DND-41 (cell line): ENCODE measurements around the gene EEF2.

Source experiments
- ATAC-seq: fragments of 200-7000 bp; cut with Tn5 transposase; 3 replicates; pipeline ENCODE4 v1.9.1; 2021; ENCODE audit warnings: low read depth; ENCODE audit not compliant: insufficient read depth
- DNase-seq: peaks from one replicate; pipeline ENCODE4 v3.0.0-alpha.2; 2020
- H2AFZ ChIP-seq: 2 replicates; pipeline ENCODE4 v1.6.0; 2012; ENCODE audit warnings: low read depth, low read length
- H3K27ac ChIP-seq: 2 replicates; pipeline ENCODE4 v1.5.1; 2012; ENCODE audit warnings: low read length, inconsistent platforms
- H3K27me3 ChIP-seq: fragments of 200-600 bp; sonication (generic); 2 replicates; pipeline ENCODE4 v1.6.0; 2012; ENCODE audit warnings: low read length, mild to moderate bottlenecking, inconsistent platforms; ENCODE audit not compliant: insufficient read depth, poor library complexity
- H3K36me3 ChIP-seq: 2 replicates; pipeline ENCODE4 v1.5.1; 2012; ENCODE audit warnings: low read length, inconsistent platforms; ENCODE audit not compliant: insufficient read depth
- H3K4me1 ChIP-seq: 2 replicates; pipeline ENCODE4 v1.5.1; 2012; ENCODE audit warnings: mild to moderate bottlenecking, low read length; ENCODE audit not compliant: insufficient read depth
- H3K4me2 ChIP-seq: 2 replicates; pipeline ENCODE4 v1.6.0; 2012; ENCODE audit warnings: mild to moderate bottlenecking, moderate library complexity, low read length, inconsistent platforms; ENCODE audit not compliant: insufficient read depth
- H3K4me3 ChIP-seq, 2 experiments: fragments of 200-600 bp in 1 of 2; shearing (Covaris generic) in 1 of 2; 2 replicates each; pipeline ENCODE4 v1.5.1; 2012 to 2016; ENCODE audit warnings: inconsistent platforms in 2 of 2, low read length in 2 of 2, mild to moderate bottlenecking in 2 of 2, low read depth in 1 of 2, moderate library complexity in 1 of 2
- H3K79me2 ChIP-seq: 2 replicates; pipeline ENCODE4 v1.6.0; 2012; ENCODE audit warnings: low read length, inconsistent platforms; ENCODE audit not compliant: insufficient read depth
- H3K9ac ChIP-seq: 2 replicates; pipeline ENCODE4 v1.6.0; 2012; ENCODE audit warnings: low read depth, mild to moderate bottlenecking, inconsistent platforms, low read length, moderate library complexity
- H3K9me3 ChIP-seq: 2 replicates; pipeline ENCODE4 v1.5.1; 2012; ENCODE audit warnings: low read length, moderate library complexity, mild to moderate bottlenecking, inconsistent platforms; ENCODE audit not compliant: insufficient read depth, severe bottlenecking
- H4K20me1 ChIP-seq: 2 replicates; pipeline ENCODE4 v1.6.0; 2012; ENCODE audit warnings: low read length; ENCODE audit not compliant: insufficient read depth
- EZH2 ChIP-seq: IDR thresholded peaks from 3 replicates; pipeline ENCODE4 v1.6.1; 2012; ENCODE audit warnings: borderline replicate concordance, low read depth, mild to moderate bottlenecking, moderate library complexity, low read length, inconsistent platforms; ENCODE audit not compliant: severe bottlenecking
- TF ChIP-seq, protein P1 (sequence below): IDR thresholded peaks from 2 replicates; pipeline ENCODE4 v1.5.1; 2012; ENCODE audit warnings: borderline replicate concordance, low read length, moderate library complexity, mild to moderate bottlenecking; ENCODE audit not compliant: poor library complexity, severe bottlenecking; ENCODE audit errors: extremely low read depth

EEF2 gene

DNA sequence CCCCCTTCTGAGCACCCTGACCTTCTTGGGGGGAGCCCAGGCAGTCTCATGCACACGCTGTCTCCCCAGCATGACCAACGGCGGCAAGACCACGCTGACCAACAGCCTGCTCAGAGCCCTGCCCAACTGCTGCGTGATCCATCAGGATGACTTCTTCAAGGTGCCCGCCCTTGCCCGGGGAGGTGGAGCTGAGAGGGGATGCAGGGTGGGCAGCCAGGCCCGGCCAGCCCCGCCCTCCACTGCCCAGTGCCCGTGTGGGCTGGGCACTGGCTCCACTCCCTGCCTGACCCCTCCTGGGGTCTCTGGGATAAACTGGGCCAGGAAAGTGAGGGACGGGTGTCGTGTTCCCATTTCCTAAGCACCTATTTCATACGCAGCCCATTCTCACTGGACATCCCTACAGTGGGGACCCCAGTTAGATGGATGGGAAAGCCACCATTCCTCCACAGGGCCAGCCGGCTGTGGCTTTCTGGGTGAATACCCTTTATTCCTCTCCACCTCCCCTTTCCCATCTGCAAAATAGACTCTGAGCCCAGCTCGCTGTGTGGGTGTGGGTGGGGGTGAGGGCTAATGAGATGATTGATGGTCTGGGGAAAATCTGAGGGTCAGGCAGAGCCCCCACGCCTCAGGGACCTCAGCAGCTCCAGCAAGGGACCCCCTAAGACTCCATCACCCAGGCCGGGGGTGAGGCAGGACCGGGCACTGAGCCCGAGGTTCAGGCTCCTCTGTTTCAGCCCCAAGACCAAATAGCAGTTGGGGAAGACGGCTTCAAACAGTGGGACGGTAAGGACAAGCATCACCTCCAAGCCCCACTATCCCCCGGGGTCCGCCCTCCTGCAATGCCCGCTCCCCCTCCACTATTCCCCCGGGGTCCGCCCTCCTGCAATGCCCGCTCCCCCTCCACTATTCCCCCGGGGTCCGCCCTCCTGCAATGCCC, 48.5 kb downstream of the EEF2 start:
- H3K27me3 ChIP-seq, result no peaks in the 10 kb centered on the region
- no peak for TF ChIP-seq EZH2
- TF ChIP-seq, protein P1, sequence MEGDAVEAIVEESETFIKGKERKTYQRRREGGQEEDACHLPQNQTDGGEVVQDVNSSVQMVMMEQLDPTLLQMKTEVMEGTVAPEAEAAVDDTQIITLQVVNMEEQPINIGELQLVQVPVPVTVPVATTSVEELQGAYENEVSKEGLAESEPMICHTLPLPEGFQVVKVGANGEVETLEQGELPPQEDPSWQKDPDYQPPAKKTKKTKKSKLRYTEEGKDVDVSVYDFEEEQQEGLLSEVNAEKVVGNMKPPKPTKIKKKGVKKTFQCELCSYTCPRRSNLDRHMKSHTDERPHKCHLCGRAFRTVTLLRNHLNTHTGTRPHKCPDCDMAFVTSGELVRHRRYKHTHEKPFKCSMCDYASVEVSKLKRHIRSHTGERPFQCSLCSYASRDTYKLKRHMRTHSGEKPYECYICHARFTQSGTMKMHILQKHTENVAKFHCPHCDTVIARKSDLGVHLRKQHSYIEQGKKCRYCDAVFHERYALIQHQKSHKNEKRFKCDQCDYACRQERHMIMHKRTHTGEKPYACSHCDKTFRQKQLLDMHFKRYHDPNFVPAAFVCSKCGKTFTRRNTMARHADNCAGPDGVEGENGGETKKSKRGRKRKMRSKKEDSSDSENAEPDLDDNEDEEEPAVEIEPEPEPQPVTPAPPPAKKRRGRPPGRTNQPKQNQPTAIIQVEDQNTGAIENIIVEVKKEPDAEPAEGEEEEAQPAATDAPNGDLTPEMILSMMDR, result no peak
- no peak for ATAC-seq
- no peak overlapping the region for H3K27ac ChIP-seq
- no peaks in the 10 kb centered on the region for H3K9me3 ChIP-seq
- H3K4me2 ChIP-seq, result no peak overlapping the region
- H4K20me1 ChIP-seq, result no peaks in the 10 kb centered on the region
- no peak overlapping the region for H2AFZ ChIP-seq
- no peaks in the 10 kb centered on the region for H3K4me1 ChIP-seq
- H3K4me3 ChIP-seq, result no peak overlapping the region
- H3K36me3 ChIP-seq, result no peaks in the 10 kb centered on the region
- H3K79me2 ChIP-seq, result no peaks in the 10 kb centered on the region
- H3K9ac ChIP-seq, result no peak overlapping the region
- DNase-seq, result no peak

DNA sequence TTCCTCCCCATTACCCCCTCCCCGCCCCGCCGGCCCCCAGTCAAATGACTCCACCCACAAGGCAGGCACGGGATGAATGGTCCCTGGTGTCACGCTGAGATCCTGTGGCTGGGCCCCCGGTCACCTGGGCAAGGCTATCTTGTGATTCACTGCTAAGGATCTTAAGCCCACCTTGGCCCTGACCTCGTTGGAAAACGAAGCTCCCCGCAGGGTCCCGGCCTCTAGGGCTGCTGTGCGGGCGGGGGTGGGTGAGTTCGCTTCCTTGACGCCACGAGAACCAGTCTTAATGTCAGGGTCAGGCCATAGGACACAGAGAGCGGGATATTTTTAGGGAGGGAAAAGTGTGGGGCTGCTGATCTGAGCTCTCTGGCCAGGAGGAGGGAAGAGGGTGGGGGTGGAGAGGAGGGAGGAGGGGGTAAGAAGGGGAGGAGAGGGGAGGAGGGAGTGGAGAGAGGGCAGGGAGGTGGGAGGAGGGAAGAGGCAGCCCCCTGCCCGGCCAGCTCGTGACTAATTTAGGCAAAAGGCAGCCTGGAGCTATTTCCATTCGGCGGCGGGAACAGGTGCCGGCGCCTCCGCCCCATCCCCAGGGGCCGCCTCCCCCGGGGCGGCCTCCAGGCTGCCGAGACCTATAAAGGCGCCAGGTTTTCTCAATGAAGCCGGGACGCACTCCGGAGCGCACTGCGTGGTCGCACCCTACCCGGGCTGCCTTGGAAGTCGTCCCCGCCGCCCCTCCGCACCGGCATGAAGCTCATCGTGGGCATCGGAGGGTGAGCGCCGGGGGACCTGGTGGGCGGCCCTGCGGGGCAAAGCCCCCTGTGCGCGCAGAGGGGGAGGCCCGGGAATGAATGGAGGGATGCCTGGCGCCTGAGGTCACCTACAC, 52.1 kb downstream of the EEF2 start, which contains the start of gene NMRK2:
Gene NMRK2 (plus strand): TSS at position 139 of the 880 bp plus-strand sequence. CDS start 603 bp downstream, at position 742.
- Histone ChIP-seq H2AFZ (no peak within 1 kb of the TSS), H3K4me2 (no peak within 1 kb of the TSS), H3K9me3 (no peaks in the 10 kb centered on the region), H4K20me1 (no peaks in the 10 kb centered on the region), H3K79me2 (no peaks in the 10 kb centered on the region), H3K4me3 (no peak within 1 kb of the TSS), H3K4me1 (no peaks in the 10 kb centered on the region), H3K27ac (no peak within 1 kb of the TSS), H3K9ac (no peak within 1 kb of the TSS), H3K36me3 (no peaks in the 10 kb centered on the region), H3K27me3 (no peaks in the 10 kb centered on the region)
- no peak for DNase-seq
- no peak for ATAC-seq
- TF ChIP-seq, protein P1, result no peak
- no peak for TF ChIP-seq EZH2

DNA sequence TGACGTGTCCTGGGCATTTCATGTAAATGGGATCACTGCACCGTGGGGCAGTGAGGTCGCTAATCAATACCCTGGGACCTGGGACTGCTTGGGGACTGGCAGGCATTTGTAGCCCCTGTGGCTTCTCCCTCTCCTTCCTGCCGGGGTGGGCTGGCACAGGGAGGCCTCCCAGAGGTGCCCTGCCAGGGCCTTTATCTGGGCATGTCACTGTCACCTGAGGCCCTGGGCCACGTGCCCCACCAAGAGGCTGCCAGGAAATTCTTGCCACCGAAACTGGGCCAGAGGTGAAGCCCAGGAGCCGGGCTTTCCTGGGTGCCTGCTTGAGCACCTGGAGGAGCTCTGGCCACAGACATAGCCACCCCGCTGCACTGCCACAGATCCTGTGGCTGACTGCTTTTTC, 54.2 kb downstream of the EEF2 start:
- no peaks in the 10 kb centered on the region for H3K36me3 ChIP-seq
- H3K4me3 ChIP-seq, result no peak overlapping the region
- no peaks in the 10 kb centered on the region for H3K4me1 ChIP-seq
- H3K27ac ChIP-seq, result no peak overlapping the region
- DNase-seq, result no peak
- no peak overlapping the region for H3K9ac ChIP-seq
- H3K9me3 ChIP-seq, result no peaks in the 10 kb centered on the region
- no peak overlapping the region for H2AFZ ChIP-seq
- H3K79me2 ChIP-seq, result no peaks in the 10 kb centered on the region
- H3K4me2 ChIP-seq, result no peak overlapping the region
- TF ChIP-seq, protein P1, result no peak
- no peak for TF ChIP-seq EZH2
- H3K27me3 ChIP-seq, result no peaks in the 10 kb centered on the region
- no peaks in the 10 kb centered on the region for H4K20me1 ChIP-seq
- ATAC-seq, result no peak
